Right renal cortex interstitium (tissue), 3 donors: ENCODE data around the gene UMAD1. TPM values are rescaled to one million over a fixed set of nuclear protein-coding genes. Genes with fewer than 3 reads are reported as not detected.
"Not testable (repeated sequence)": the region's sequence is repeated elsewhere in the genome, so short reads cannot be mapped to it uniquely, and the experiment has no call there.

Experiments
- DNase-seq, 3 donors: peaks; one replicate each; pipeline ENCODE4 v3.0.0-alpha.2; 2013; ENCODE audit warnings: low read depth in 3 of 3, low spot score in 2 of 3
- polyA plus RNA-seq, 3 donors: library from polyadenylated mRNA; unstranded; fragments of 120-200 nt; gene quantifications; one replicate each; pipeline ENCODE4 v1.2.1, GENCODE V29; 2013; ENCODE audit not compliant: insufficient read length in 3 of 3

The UMAD1 gene
- polyA plus RNA-seq, 3 donors = 18.4 to 23.4 (median 19.4) TPM

DNA sequence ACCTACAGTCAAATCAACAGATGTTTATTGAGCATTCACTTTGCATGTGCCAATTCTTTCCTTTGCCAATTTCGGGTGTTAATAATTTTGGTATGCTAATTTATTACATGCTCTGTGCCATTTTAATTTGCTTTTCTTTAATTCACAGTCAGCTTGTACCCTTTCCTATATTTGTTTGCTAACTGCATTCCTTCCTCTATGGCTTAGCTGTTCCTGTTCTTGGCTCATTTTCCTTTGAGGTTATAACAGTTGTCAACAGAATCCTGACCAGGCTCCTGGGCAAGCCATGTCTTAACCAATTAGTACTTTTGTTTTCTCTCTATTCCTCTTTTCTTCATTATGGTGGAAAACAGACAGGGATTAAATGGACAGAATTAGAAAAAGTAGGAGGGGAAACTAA is 151.5 kb downstream of the UMAD1 start:
- no peak for DNase-seq

DNA sequence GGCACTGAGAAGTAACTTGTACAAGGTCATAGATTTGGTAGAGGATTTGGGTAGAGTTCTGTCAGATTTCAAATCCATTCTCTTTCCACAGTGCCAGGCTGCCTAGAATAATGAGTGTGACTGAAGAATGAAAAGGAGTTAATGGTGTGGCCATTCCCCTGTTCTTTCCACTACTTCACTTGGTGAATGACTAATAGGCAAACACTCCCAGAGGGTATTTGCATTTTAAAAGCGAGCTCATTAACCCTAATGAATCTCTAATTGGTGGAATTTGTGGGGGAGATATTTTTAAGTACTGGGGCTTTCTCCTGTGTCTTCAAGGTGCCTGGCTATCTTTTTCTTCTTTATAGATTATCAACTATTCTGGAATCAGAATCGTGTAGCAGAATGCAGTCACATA is 152.7 kb downstream of the UMAD1 start:
- DNase-seq = no peak

DNA sequence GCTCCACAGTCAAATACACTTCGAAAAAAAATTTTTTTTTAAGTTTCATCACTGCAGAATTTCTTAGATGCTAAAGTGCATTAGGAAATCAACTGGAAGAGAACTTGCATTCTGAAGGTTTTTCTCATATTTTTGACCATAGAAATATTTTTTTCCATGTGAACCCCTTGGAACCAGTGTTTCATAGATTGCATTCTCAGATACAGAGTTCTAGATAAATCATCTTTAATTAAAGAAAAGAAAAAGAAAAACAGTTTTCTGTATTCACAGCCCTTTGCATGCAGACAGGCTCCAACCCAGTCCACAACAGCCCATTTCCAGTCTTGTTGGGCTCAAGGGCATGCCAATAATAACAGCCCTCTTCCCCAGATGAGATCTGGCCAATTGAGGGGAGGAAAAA is 153.4 kb downstream of the UMAD1 start:
- no peak for DNase-seq

DNA sequence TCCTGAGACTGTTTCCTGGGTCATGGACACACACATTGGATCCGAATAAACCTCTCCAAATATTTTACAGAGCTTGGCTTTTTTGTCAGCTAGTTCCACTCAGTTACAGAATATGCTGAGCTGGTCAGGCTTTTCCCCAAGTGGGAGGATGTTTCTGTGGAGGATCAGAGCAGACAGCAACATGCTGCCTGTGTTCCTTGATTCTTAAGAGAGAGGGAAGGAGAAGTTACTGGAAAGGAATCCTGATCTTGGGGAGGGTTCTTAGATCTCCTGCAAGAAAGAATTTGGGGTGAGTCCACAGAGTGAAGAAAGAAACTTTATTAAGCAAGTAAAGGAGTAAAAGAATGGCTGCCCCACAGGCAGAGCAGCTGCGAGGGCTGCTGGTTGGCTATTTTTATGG is 154.7 kb downstream of the UMAD1 start:
- no peak for DNase-seq

DNA sequence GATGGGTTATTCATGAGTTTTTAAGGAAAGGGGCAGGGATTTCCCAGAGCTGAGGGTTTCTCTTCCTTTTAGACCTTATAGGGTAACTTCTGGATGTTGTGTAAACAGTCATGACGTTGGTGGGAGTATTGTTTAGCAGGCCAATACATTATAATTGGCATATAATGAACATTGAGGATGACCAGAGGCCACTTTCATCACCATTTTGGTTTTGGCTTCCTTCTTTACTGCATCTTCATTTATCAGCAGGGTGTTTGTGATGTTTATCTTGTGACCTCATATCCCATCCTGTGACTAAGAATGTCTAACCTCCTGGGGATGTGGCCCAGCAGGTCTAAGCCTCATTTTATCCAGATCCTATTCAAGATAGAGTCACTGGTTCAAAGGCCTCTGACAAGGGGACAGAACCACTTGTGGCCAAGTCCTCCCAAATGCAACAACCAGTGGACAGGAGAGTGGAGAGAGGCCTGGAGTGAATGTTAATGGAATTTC is 155.1 kb downstream of the UMAD1 start:
- DNase-seq = no peak

DNA sequence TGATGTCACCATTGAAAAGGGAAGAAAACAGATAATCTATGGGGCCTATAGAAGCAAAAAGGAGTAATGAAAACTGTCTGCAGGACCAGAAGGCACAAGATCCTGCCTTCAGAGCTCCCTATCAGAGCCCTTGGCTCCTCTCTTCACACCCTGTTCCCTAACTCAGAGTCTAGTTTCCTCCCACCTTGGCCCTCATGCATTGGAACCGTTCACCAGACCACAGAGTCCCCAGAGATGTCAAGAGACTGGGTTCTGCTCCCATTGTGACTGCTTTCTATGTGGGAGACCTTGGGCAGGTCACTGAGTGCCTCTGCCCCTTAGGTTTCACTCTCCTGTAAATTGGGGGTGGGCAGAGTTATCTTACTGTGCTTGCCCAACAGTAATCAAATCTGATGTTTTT is 158.0 kb downstream of the UMAD1 start:
- DNase-seq = no peak

DNA sequence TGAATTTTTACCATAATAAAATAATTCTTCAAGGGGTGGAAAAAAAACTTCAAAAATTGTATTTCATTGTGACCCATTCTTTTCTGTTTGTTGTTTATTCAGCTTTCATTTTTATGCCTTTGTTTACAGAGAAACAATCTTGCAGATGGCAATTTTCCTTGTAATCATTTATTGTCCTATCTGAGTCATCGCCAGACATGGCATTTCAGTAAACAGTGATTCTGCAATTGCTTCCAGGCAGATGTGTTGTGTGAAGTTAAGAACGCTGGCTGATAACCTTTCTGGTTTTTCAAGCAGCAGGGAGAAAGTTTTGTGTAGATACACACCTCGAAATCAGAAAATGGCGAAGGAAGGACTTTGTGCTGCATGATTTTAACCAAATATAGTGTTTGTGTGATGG is 158.6 kb downstream of the UMAD1 start:
- no peak for DNase-seq

DNA sequence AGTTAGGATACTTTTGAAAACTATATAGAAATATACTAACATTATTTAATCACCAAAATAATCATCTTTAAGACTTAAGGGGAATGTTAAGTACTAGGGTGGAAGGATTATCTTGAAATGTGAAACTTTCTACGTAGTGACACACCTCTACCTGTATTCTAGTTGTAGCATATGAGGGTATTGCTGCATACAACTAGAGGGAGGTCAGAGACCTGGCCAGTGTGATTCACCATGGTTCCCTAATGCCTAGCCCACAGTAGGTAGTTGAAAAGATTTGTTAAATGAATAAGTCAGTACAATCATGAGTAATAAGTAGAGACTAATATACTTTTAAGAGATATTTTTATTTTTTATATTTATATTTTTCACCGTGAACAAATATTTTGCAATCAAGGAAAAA is 162.0 kb downstream of the UMAD1 start:
- DNase-seq = no peak

DNA sequence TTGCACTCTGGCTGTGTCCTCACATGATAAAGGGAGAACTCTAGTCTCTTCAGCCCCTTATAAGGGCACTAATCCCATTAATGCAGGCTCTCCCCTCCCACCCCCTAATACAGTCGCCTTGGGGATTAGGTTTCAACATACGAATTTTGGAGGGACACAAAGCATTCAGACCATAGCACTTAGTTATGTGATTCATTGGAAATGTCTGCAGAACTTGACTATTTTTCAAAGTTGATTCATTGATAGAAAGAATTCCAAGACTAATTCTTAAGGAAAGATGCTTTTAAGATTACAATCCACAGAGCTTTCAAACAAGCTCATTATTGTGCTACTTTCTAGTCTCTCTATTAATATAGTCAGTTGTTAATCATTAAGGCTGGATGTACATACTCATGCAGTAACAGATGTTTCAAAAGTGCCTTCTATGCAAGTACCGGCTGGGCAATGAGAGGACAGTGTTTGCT is 163.2 kb downstream of the UMAD1 start:
- DNase-seq = no peak

DNA sequence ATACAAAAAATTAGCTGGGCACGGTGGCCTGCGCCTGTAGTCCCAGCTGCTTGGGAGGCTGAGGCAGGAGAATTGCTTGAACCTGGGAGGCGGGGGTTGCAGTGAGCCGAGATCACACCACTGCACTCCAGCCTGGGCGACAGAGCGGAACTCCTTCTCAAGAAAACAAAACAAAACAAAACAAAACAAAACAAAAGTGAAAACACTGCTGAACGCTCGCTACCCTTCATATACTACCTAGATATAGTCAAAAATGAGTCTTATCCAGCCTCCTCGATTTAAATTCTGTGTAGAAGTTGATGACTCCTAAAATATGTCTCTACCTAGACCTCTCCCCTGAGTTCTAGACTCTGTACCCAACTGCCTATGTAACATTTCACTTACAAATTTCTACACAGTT is 164.3 kb downstream of the UMAD1 start:
- DNase-seq = not testable (repeated sequence)

DNA sequence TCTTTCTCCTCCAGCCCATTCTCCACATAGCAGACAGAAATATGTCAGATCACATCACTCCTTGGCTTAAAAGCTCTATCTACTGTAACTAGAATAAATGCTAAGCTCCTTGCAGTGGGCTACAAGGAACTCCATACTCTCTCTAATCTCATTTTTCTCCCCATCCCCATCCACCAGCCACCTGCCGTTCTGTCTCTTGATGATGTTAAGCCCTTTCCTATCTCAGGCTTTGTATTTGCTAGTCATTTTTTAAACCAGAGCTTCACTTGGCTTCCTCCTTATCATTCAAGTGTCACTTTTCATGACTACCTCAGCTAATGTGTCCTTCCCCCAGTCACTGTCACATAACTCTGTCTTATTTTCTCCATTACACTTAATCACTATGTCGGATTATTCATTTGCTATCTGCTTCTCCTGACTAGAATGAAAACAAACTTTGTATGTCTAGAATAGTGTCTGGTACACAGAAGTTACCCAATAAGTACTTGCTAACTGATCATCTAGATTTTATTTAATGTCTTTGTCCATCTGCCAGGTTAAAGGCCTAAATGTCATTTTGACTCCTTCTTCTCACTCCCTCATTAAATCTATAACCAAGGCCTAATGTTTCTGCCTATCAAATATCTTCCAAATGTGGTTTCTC is 165.1 kb downstream of the UMAD1 start:
- no peak for DNase-seq

DNA sequence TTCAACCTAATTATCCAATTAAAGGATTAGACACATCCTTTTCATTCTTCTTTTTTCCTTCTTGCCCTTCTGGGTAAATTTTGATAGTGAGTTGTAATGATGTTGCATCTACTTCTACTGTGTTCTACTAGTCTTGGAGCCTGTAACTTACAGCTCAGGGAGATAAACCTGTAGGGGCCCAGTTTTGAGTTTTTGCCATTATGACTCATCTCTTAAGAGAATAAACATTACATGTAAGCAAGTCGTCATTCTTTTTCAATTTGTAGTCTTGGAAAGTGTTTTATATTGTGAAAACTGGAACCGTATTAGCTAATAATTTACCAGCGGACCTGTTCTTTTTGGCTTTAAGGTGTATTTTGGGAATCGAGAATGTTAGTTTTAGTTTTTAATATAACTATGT is 167.6 kb downstream of the UMAD1 start:
- DNase-seq = no peak

DNA sequence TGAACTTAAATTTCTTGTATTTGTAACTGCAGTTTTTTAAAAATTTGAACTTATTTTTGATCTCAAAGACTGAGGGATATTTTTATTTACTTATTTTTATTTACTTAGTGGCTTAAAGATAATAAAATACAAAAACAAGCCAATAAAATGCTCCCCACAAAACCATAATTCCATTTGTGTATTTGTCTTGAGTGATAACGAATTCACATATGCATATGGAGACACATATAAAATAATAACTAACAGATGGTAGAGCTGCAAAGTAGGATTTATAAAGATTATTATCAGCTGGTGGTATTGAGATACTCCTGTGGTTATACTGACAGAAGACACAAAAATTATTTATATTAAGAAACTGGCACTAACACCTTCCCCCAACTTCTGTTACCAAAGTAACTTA is 168.1 kb downstream of the UMAD1 start:
- DNase-seq = no peak

DNA sequence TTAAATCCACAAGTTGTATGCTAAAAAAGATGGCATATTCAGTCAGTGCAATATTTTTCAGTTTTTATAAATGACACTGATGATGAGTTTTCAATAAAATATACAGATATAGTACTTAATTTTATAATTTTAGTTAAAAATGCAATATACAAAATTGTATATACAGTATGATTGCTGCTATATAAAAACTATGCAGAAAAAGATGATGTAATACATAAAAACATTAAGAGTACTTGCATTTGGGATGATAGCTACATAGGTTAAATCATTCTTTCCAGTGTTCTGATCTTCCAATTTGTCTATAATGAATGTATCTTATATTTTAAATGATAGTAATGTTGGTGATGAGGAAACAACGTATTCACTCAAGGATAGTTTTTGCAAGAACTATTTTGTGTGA is 169.8 kb downstream of the UMAD1 start:
- DNase-seq = no peak

DNA sequence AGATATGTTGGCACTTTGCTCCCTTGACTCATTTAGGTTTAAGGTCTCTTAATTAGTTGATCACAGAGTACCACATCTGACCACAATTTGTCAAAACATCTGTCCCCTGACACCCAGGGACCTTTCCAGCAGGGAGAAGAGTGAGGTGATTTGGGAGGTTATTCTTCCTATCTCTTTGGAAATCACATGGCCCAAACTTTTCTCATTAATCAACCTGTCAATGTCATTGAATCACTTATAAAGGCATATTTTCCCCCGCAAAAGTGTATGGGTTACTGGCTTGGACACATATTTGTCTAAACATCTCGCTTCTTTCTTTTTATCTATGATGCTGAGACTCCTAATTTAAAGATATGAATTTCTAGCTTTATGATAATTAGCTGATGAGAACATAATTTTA is 170.3 kb downstream of the UMAD1 start:
- no peak for DNase-seq

DNA sequence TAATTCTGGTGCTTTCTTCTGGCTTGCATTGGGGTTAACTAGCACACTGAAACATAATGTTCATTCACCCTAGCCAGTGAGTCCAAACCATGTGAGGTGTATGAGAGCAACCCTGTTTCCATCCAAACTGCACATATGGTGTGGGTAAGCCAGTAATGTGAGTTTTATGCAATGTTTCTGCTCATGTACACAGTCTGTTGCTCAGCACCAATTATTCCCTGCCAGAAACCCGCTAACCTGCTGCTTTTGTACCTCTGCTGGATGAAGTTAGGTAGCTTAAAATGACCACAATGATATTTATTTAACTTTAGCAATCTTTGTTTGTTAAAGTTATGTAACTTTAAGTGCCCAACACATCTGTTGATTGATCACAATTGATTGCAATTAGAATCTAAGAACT is 171.6 kb downstream of the UMAD1 start:
- DNase-seq = no peak

DNA sequence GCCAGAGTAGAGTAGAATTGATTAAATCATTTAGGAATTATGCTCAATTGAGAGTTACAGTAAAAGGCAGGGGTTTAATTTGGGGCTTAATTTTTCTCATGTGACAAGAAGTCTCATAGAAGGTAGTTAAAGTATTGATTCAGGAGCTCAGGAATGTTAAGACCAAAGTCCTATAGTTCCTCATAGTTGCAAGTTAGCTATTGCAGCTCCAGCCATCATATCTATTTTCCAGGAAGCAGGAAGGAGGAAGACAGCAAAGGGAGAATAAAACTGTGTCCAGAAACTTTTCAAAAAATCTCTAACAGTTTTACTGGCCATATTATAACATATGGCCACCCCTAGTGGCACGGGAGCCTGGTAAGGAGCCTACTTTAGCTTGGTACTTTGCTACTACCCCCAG is 174.8 kb downstream of the UMAD1 start:
- DNase-seq = no peak

DNA sequence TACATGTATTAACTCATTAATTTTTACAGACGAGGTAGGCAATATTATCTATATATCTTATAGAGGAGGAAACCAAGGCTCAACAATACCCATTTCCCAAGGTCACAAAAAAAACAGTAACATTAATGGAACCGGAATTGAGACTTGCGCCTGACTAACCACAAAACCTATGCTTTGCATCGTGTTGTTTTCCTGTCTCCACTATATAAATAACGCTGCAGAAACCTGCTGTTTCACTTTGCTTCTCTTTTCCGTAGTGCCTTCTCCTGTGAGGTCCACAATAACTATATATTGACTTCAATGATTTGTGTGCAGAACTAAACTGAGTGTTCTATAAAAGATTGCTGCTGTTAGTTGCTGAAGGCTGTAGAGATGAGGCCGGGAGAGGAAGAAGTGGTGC is 175.5 kb downstream of the UMAD1 start:
- no peak for DNase-seq

DNA sequence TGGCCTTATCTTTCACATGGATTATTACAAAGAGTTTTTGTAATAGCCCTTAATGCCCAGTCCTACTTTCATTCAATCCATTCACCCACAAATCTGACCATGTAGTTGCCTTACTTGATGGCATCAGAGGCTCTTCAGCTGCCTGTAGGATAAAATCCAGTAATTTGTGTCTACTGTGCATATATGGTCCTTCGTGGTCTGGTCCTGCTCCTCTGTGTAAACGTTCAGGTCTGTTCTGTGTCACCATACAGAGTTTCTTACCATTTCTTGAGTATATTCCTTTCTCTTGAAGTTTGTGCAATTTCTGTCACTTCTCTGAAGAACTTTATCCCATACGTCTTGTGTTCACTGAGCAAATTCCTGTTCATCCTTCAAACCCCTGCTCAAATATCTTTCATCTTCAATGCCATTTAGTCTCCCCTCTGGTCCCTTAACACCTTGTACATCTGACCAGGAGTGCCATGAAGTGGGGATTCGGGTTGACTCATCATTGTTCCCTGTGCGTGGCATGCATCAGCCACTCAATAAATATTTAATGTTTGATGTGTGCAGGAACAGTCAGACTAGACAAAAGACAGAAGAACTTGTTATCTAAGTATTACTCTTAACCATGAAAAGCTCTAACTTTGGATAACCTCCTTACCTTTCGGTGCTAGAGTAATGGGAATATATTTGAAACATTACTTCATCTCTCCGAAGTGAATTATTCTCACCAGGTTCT is 176.4 kb downstream of the UMAD1 start:
- no peak for DNase-seq

DNA sequence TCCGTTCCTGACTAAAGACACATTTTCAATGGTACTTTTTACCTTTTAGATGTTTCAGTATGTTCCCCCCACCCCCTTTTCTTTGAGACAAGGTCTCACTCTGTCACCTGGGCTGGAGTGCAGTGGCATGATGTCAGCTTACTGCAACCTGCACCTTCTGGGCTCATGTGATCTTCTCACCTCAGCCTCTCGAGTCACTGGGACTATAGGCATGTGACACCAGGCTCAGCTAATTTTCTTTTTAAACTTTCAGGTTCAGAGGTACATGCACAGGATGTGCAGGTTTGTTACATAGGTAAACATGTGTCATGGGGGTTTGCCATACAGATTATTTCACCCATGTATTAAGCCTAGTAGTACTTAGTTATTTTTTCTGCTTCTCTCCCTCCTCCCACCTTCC is 177.2 kb downstream of the UMAD1 start:
- no peak for DNase-seq

DNA sequence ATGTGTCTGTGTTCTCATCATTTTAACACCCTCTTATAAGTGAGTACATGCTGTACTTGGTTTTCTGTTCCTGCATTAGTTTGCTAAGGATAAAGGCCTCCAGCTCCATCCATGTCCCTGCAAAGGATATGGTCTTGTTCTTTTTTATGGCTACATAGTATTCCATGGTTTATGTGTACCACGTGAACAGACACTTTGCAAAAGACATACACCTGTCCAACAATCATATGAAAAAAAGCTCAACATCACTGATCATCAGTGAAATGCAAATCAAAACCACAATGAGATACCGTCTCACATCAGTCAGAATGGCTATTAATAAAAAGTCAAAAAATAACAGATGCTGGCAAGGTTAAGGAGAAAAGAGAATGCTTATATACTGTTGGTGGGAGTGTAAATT is 177.6 kb downstream of the UMAD1 start:
- DNase-seq = not testable (repeated sequence)

DNA sequence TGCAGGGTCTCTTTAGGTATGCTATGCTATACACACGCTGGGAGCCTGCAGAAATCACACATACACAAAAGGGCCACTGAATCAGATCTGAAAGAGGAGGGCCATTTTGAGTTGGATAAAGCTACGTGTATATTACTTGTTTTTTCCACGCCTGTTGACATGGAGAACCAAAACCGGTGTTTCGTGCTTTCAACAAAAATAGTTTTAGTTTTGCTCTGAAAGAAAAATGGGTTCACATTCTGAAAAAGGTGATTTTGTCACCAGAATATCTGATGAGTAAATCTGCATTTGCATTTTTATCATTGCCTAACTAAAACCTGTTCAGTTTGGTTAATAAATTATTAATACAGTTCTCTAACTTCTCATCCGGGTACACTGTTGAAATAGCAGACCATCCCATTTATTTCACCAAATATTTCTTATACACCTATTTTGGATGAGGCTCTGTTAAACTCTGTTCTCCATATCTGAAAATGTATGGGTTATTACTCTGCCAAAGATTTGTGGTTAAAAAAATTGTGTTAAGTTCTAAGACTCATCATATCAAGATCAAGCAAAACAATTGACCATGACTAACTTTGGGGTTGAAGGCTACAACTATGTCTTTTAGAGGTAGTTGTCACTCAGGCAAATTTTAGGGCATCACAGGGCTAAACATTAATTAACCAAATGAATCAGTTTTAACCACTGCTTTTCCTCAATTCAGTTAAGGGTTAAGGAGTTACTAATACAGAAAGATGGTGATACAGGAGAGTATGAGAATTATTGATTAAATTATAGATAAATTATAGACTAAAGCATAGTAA is 179.1 kb downstream of the UMAD1 start:
- DNase-seq = no peak
